Measurements from ENCODE around the gene MB21D2. TPM values are rescaled to one million over a fixed set of nuclear protein-coding genes. Genes with fewer than 3 reads are reported as not detected.
"Not testable (repeated sequence)": the region's sequence is repeated elsewhere in the genome, so short reads cannot be mapped to it uniquely, and the experiment has no call there.

The MB21D2 gene
- total RNA-seq, 6 experiments from 2014 or later: 17.2 to 20.9 (median 19.5) TPM

DNA sequence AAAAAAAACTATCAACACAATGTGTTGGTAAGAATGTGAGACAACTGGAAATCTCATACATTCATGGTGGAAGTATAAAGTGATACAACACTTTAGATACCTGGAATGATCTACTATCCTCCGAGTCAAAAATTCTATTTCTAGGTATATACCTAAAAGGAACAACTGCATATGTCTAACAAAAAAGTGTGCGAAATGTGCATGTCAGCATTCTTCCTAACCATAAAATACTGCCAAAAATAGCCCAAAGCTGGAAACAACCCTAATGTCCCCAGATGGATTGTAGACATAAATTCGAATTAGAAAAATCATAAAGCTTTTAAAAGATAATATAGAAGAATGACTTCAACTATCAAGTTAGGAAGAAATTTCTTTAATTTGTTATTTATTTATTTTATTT lies 139.1 kb downstream of the MB21D2 start:
- peaks cover 13% of the 10 kb centered on the region for H3K9me3 Mint-ChIP-seq

DNA sequence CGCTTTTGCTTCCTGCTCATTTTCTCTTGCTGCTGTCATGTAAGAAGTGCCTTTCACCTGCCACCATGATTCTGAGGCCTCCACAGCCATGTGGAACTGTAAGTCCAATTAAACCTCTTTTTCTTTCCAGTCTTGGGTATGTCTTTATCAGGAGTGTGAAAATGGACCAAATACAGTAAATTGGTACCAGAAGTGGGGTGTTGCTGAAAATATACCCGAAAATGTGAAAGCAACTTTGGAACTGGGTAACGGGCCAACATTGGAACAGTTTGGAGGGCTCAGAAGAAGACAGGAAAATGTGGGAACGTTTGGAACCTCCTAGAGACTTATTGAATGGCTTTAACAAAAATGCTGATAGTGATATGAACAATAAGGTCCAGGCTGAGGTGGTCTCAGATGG lies 143.3 kb downstream of the MB21D2 start:
- H3K9me3 Mint-ChIP-seq: peaks cover 13% of the 10 kb centered on the region
- not testable (repeated sequence) for H3K4me3 Mint-ChIP-seq; H3K36me3 Mint-ChIP-seq (ENCODE audit: low read depth); H3K27ac Mint-ChIP-seq; H3K27me3 Mint-ChIP-seq (ENCODE audit: insufficient read depth); DNase-seq; H3K4me1 Mint-ChIP-seq (ENCODE audit: low read depth)

More for the DNA sequence above, 139.1 kb downstream of the MB21D2 start:
- TF ChIP-seq, protein P1, sequence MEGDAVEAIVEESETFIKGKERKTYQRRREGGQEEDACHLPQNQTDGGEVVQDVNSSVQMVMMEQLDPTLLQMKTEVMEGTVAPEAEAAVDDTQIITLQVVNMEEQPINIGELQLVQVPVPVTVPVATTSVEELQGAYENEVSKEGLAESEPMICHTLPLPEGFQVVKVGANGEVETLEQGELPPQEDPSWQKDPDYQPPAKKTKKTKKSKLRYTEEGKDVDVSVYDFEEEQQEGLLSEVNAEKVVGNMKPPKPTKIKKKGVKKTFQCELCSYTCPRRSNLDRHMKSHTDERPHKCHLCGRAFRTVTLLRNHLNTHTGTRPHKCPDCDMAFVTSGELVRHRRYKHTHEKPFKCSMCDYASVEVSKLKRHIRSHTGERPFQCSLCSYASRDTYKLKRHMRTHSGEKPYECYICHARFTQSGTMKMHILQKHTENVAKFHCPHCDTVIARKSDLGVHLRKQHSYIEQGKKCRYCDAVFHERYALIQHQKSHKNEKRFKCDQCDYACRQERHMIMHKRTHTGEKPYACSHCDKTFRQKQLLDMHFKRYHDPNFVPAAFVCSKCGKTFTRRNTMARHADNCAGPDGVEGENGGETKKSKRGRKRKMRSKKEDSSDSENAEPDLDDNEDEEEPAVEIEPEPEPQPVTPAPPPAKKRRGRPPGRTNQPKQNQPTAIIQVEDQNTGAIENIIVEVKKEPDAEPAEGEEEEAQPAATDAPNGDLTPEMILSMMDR (IDR thresholded peaks at IDR 0.05): no peak
- DNase-seq: no peak
- Mint-ChIP-seq H3K27ac (no peak overlapping the region), H3K27me3 (ENCODE audit: insufficient read depth) (no peaks in the 10 kb centered on the region; the same call in 1 of the 2 replicates), H3K4me1 (ENCODE audit: low read depth) (no peaks in the 10 kb centered on the region), H3K36me3 (ENCODE audit: low read depth) (peaks cover 6% of the 10 kb centered on the region; the same call in 1 of the 2 replicates), H3K4me3 (no peak overlapping the region)

DNA sequence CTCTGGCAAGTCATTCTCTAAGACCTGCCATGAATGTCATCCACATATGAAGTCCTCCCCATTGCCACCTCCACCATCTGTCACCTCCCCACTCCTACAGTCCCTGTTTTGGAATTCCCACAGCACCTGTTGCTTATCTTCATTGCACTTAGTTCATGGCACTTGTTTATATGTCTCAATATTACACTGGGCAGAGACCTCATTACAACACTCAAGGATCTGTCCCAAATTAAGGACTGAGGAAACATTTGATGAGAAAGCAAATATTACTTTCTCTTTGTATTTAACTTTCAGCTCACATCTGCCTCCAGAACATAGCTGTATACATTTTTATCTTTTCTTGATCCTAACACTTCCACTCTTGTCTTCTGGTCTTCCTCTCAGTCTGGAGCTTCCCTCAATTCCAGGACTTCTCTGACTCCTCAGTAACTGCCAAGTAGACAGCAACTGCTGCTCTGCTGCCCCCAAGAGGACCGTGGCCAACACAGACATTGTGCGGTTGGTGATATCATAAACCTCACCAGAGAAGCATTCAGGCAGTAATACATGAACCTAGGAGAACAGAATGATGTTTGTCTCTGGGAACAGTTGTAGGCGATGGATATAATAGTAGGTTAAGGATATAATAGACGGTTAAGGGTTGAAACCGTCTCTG lies 145.3 kb downstream of the MB21D2 start:
- Mint-ChIP-seq H3K27ac (no peak overlapping the region), H3K9me3 (peaks cover 13% of the 10 kb centered on the region), H3K4me1 (ENCODE audit: low read depth) (no peaks in the 10 kb centered on the region), H3K36me3 (ENCODE audit: low read depth) (peaks cover 6% of the 10 kb centered on the region; the same call in 1 of the 2 replicates), H3K27me3 (ENCODE audit: insufficient read depth) (no peaks in the 10 kb centered on the region), H3K4me3 (no peak overlapping the region)
- TF ChIP-seq, protein P1 (IDR thresholded peaks at IDR 0.05): peak; percentile 47; the same call in 1 of the 2 replicates
- peak; percentile 23 for DNase-seq

DNA sequence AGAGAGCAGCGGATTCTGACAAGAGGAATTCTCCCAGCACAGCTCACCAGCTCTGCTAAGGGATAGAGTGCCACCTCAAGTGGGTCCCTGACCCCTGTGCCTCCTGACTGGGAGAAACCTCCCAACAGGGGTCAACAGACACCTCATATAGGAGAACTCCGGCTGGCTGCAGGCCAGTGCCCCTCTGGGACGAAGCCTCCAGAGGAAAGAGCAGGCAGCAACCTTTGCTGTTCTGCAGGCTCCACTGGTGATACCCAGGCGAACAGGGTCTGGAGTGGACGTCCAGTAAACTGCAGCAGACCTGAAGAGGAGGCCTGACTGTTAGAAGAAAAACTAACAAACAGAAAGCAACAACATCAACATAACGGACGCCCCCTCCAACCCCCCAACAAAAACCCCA lies 159.0 kb downstream of the MB21D2 start:
- Mint-ChIP-seq H3K27ac (no peak overlapping the region), H3K4me3 (no peak overlapping the region), H3K27me3 (ENCODE audit: insufficient read depth) (no peaks in the 10 kb centered on the region; the same call in 1 of the 2 replicates), H3K9me3 (no peaks in the 10 kb centered on the region; the same call in 1 of the 2 replicates), H3K4me1 (ENCODE audit: low read depth) (no peaks in the 10 kb centered on the region), H3K36me3 (ENCODE audit: low read depth) (no peaks in the 10 kb centered on the region)
- no peak for DNase-seq
- TF ChIP-seq, protein P1 (IDR thresholded peaks at IDR 0.05): no peak

DNA sequence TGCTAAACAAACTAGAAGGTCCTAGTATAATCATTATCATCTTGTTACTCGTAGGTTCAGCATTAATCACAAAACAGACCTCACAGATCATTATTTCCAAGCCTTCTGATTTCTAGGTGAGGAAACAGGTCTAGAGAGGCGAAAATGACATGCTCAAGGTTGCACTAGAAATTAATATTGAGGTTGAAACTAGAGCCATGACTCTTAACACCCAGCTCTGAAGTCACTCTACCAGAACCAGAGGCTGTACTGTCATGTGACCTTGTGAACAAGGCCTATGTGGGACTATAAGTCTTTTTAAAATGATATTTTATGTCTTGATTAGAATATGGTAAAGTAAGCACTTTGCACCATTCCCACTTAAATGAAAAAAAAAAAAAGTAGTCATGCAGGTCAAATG lies 166.5 kb downstream of the MB21D2 start:
- Mint-ChIP-seq H3K36me3 (ENCODE audit: low read depth) (no peaks in the 10 kb centered on the region), H3K27me3 (ENCODE audit: insufficient read depth) (no peaks in the 10 kb centered on the region), H3K9me3 (peaks cover 20% of the 10 kb centered on the region), H3K27ac (no peak overlapping the region), H3K4me3 (no peak overlapping the region), H3K4me1 (ENCODE audit: low read depth) (no peaks in the 10 kb centered on the region)
- TF ChIP-seq, protein P1 (IDR thresholded peaks at IDR 0.05): no peak
- no peak for DNase-seq

DNA sequence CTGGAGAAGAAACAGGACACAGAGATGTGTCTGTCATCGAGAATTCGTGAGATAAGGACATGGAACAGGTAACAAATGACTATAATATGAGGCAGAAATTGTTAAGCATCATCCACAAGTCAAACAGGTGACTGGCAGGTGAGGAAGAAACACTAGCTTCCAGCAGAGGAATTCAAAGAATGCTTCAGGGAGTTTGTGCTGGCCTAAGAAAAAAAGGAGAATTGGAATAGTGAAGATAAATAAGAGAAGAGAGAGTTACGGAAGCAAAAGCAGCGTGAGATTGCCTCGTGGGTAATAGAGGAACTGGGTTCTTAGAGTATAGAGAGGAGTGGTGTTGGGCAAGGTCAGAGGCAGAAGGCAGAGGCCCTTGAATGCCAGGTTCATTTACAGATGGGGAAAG lies 167.5 kb downstream of the MB21D2 start:
- H3K27ac Mint-ChIP-seq: no peak overlapping the region
- H3K4me1 Mint-ChIP-seq (ENCODE audit: low read depth): no peaks in the 10 kb centered on the region
- DNase-seq: no peak
- no peaks in the 10 kb centered on the region for H3K27me3 Mint-ChIP-seq (ENCODE audit: insufficient read depth)
- peaks cover 21% of the 10 kb centered on the region for H3K9me3 Mint-ChIP-seq
- TF ChIP-seq, protein P1 (IDR thresholded peaks at IDR 0.05): no peak
- H3K36me3 Mint-ChIP-seq (ENCODE audit: low read depth): no peaks in the 10 kb centered on the region
- no peak overlapping the region for H3K4me3 Mint-ChIP-seq
